NCI-H2081 (cell line): ENCODE results near the gene HS1BP3.

Experiments used
- DNase-seq, 2 experiments: peaks; one replicate each; lab custom pipeline; 2025; lab: John Stamatoyannopoulos, UW

HS1BP3 gene

GRCh38 chr2:20584399-20585358 lies 66.2 kb downstream of the HS1BP3 start:
- DNase-seq, result no peak

DNA sequence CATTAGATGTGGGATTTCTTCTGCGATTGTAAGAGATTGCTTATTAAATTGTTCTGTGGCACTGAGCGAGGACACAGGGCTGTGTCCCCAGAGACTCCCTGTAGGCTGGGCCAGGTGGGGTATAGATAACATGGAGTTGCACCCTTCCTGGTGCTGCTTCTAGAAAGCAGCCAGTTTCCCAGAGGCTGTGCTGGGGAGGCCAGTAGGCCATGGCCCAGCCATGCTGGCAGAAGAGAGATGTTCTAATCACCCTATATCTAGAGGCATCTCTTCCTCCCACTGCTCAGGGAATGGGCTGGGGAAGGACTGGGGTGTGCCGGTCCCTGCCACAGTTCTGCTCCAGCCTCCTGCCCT lies 66.9 kb downstream of the HS1BP3 start:
- no peak for DNase-seq

- no peak for DNase-seq
Measured at GRCh38 chr2:20583425-20583881, 67.4 kb downstream of the HS1BP3 start.

DNA sequence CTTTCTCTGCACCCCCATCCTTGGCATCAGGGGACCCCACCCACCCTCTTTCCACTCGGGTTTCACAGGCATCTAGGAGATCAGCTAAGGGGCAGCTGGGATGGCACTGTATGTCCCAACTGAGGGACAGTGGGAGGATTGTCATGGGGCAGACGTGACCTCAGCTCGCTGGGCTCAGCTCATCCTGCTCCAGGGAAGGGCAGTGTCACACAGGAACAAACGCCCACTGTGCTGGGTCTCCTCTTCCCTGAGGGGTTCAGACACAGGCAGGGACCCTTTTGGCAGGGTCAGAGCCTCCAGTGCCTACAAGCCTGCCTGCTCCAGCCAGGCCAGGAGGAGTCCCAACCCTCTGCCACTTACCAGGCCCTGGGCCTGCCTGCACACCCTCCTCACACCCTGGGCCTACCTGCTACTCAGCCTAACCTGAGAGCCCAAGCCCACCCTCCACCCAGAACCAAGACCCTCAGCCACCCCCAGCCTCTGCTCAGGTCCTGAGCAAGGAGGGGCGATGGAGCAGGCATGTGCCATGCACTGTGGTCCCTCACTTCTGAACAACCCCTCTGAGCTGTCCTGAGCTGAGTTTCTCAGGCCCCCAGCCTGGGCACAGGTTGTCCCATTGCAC lies 68.2 kb downstream of the HS1BP3 start:
- DNase-seq, result no peak

- no peak for DNase-seq
Measured at GRCh38 chr2:20580690-20581437, 70.0 kb downstream of the HS1BP3 start.

- DNase-seq, result no peak
Measured at GRCh38 chr2:20579866-20580265, 71.0 kb downstream of the HS1BP3 start.

DNA sequence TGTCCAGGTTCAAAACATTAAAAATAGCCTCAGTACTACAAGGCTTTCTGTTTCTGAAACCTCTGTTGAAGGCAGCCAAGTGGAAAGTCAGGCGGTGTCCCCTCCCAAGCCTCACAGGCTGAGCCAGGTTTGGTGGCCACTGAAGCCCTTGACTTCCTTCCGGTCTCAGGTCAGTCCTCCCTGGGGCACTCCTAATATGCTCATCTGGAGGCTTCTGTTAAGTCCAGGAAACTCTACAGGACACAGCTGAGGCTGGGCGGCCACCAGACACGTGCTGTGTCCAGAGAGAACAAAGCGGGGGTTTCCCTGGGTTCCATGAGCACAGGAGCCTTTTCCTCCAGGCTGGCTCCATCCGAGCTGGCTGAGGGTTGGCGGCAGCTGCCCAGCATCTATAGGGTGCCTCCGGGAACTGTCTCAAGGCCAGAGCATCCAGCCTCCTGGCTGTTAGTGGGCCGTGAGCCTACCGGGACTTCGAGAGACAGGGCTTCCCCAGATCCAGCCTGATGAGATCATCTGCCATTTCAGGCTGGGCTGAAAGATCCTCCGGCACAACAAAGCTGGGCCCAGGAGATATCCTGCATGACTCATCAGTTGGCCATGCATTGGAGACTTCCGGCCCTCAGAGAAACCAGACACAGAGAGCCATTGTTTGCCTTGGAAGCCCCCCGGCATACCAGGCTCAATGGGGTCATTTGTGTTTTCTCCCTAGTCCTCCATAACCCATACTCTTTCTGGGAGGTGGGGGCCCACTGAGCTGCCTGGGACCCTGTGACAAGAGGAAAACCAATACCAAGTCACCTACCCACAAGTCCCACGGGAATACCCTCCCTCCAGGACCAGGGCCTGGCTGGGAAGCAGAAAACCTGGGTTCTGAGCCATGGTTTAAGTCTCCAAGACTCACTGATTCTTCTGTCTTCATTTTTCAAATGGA lies 71.7 kb downstream of the HS1BP3 start:
- DNase-seq, result no peak

GRCh38 chr2:20578266-20578894 lies 72.5 kb downstream of the HS1BP3 start:
- no peak for DNase-seq

- DNase-seq, result no peak
Measured at GRCh38 chr2:20577495-20578235, 73.2 kb downstream of the HS1BP3 start.

- no peak for DNase-seq
Measured at GRCh38 chr2:20576598-20577115, 74.2 kb downstream of the HS1BP3 start.

DNA sequence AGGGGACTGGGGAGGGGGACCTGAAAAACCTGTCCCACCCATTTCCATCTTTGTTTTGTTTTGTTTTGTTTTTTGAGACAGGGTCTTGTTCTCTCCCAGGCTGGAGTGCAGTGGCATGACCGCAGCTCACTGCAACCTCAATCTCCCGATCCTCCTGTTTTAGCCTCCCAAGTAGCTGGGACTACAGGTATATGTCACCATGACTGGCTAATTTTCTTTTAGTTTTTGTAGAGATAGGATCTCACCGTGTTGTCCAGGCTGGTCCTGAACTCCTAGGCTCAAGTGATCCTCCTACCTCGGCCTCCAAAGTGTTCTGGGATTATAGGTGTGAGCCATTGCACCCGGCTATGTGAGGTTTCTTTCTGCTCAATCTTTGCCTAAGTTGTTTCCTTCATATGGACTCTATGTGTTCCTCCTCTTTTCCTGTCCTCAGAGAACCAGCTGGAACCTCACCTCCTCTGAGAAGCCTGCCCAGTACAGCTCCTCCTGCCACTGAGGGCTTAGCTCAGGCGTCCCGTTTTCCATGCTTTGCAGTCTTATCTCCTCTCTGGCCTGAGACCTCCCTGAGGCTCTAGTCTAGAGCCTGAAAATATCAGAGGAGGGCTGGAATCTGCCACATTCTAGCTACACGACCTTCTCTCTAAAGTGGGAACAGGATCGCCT lies 74.8 kb downstream of the HS1BP3 start:
- no peak for DNase-seq

GRCh38 chr2:20575414-20575813 lies 75.5 kb downstream of the HS1BP3 start:
- no peak for DNase-seq

DNA sequence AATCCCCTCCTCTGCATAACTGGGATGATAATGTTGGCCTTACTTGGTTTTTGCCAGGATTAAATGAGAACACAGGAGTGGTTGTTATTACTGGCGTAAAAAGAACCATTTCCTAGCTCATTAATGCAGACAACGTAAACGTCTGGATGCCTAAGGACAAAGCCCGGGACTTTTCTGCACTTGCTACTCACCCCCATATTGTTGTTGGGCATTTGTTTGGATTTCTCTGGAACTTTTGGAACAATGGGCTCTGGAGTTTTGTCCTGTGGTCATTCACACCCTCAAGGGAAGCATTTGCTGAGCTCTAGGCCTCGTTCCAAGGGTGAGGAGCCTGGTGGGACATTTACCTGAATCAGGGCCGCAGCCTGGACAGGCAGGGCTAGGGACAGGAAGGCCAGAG lies 76.0 kb downstream of the HS1BP3 start:
- no peak for DNase-seq

DNA sequence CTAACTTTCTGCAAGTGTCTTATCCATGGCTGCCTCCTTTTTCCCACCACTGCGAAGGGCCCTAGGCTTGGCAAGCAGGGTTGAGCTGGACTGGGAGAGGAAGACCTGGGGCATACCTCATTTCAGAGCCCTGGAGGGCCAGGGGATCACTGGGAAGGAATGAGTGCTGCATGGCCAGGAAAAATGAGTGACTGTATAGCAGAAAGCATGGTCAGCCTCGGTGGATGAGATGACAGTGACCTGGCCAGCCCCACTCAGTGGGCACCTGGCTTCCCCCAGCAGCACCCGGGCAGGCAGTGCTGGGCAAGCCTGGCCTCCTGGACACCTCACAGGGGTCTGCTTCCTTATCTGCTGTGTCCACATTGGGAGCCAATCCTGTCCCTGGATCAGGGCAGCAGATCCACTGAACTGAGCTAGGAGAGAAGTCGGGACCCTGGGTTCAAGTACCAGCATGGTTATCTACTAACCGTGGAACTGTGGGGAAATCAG lies 76.4 kb downstream of the HS1BP3 start:
- DNase-seq, result no peak

GRCh38 chr2:20573620-20574422 lies 77.1 kb downstream of the HS1BP3 start:
- no peak for DNase-seq

GRCh38 chr2:20572221-20572620 lies 78.7 kb downstream of the HS1BP3 start:
- DNase-seq, result no peak

DNA sequence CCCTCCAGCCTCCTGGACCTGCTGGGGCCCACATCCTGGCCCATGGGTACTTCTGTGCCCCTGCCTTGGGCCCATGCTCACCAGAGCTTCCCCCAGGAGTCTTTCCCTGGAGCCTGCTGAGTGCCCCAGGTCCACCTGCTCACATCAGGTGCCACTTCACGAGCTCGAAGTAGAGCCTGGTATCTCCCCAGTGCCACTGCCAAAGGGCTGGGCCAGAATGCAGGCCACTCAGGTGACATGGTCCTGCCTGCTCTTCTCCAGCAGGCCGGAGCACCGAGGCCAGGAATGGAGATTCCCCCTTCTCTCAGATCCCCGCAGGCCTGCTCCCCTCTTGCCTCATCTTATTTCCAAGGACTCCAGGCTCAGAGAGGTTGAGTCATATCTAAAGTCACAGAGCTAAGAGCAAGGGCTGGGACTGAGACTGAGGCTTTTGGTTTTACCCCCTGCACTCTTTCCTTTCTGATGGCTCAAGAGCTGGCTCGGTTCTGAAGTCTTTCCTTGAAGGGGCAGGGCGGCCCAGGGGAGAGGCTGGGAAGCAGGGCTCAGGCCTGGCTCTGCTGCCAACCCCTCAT lies 79.2 kb downstream of the HS1BP3 start:
- no peak for DNase-seq

- DNase-seq, result no peak
Measured at GRCh38 chr2:20571231-20571630, 79.7 kb downstream of the HS1BP3 start.
